ENCODE measurements around the gene SUGCT.

Gene SUGCT

DNA sequence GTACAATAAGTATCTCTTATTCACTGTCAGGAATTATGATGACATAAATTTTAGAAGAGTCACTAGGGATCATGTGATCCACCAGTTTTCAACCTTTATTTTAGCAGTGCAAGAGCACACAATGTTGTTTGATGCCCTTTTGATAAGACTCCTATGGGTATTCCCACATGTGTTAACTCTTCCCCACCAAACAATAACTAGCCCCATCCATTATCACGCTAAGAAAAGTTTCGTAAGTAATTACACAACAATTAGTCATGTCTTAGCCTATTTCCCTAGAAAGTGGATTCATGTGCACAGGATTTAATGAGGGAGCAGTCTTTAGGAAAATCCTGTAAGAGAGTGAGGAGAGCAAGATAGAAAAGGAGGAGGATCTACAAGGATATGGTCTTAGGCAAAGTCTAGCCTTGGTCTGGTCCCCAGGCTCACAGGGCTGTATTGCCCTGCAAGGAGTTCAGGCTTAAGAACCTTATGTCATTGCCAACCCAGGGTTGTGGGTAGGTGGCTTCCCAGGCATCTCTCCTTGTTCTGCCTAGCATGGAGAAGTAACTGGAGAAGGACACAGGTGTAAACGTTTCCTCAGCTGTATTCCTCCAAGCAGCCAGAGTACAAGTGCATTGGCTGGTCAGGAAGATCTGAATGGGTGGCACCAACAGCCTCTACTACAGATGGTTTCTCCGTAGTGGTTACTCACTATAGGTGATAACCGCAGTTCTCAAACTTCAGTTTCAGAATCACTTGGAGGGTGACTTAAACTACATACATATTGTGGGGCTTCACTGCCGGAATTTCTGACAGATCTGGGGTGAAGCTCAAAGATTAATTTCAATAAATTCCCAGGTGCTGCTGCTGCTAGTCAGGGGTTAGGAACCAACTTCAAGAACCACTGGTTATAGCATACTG is 574.5 kb downstream of the SUGCT start:
- TF ChIP-seq POLR2A (IDR thresholded peaks at IDR 0.05; ENCODE audit: low read depth, low read length) (no peak), TAF1 (IDR thresholded peaks at IDR 0.05; ENCODE audit: low read depth, low read length) (no peak), PAX5 (IDR thresholded peaks at IDR 0.05; ENCODE audit: insufficient read depth, low read length, severe bottlenecking) (no peak), SPI1 (IDR thresholded peaks at IDR 0.05; ENCODE audit: low read depth, low read length) (no peak), POU2F2 (IDR thresholded peaks at IDR 0.05; ENCODE audit: low read depth, low read length) (no peak), POLR2AphosphoS5 (IDR thresholded peaks at IDR 0.05; ENCODE audit: low read depth, low read length) (no peak)
- no peak for DNase-seq (ENCODE audit: insufficient read length, low spot score)
- no peak for FAIRE-seq

GRCh38 chr7:40711706-40712105 is 576.9 kb downstream of the SUGCT start:
- no peak for FAIRE-seq
- TF ChIP-seq POLR2AphosphoS5 (IDR thresholded peaks at IDR 0.05; ENCODE audit: low read depth, low read length): no peak
- no peak for TF ChIP-seq SPI1 (IDR thresholded peaks at IDR 0.05; ENCODE audit: low read depth, low read length)
- TF ChIP-seq POU2F2 (IDR thresholded peaks at IDR 0.05; ENCODE audit: low read depth, low read length): no peak
- TF ChIP-seq TAF1 (IDR thresholded peaks at IDR 0.05; ENCODE audit: low read depth, low read length): no peak
- TF ChIP-seq PAX5 (IDR thresholded peaks at IDR 0.05; ENCODE audit: insufficient read depth, low read length, severe bottlenecking): no peak
- no peak for TF ChIP-seq POLR2A (IDR thresholded peaks at IDR 0.05; ENCODE audit: low read depth, low read length)
- no peak for DNase-seq (ENCODE audit: insufficient read length, low spot score)

GRCh38 chr7:40714363-40715052 is 579.7 kb downstream of the SUGCT start:
- DNase-seq (ENCODE audit: insufficient read length, low spot score) (no peak), FAIRE-seq (no peak)
- no peak for TF ChIP-seq SPI1 (IDR thresholded peaks at IDR 0.05; ENCODE audit: low read depth, low read length)
- no peak for TF ChIP-seq TAF1 (IDR thresholded peaks at IDR 0.05; ENCODE audit: low read depth, low read length)
- no peak for TF ChIP-seq PAX5 (IDR thresholded peaks at IDR 0.05; ENCODE audit: insufficient read depth, low read length, severe bottlenecking)
- TF ChIP-seq POLR2A (IDR thresholded peaks at IDR 0.05; ENCODE audit: low read depth, low read length): no peak
- no peak for TF ChIP-seq POU2F2 (IDR thresholded peaks at IDR 0.05; ENCODE audit: low read depth, low read length)
- no peak for TF ChIP-seq POLR2AphosphoS5 (IDR thresholded peaks at IDR 0.05; ENCODE audit: low read depth, low read length)

DNA sequence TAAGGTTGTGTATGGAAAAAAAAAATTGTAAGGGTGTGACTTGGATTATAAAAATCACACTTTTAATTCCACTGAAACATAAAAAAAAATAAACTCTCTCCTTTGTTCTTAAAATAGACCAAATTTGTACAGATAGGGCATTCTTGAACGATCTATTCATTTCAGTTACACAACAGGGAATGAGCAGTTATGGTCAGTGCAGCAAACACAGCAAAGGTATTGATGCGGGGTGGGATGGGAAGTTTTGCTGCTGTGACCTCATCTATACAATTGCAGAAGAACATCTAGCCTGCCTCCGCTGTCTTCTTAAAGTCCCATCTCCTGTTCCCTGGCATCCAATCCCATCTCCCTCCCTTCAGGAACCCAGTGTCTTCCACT is 580.2 kb downstream of the SUGCT start:
- no peak for TF ChIP-seq PAX5 (IDR thresholded peaks at IDR 0.05; ENCODE audit: insufficient read depth, low read length, severe bottlenecking)
- no peak for TF ChIP-seq POLR2A (IDR thresholded peaks at IDR 0.05; ENCODE audit: low read depth, low read length)
- TF ChIP-seq SPI1 (IDR thresholded peaks at IDR 0.05; ENCODE audit: low read depth, low read length): no peak
- no peak for TF ChIP-seq TAF1 (IDR thresholded peaks at IDR 0.05; ENCODE audit: low read depth, low read length)
- no peak for TF ChIP-seq POLR2AphosphoS5 (IDR thresholded peaks at IDR 0.05; ENCODE audit: low read depth, low read length)
- no peak for TF ChIP-seq POU2F2 (IDR thresholded peaks at IDR 0.05; ENCODE audit: low read depth, low read length)
- no peak for FAIRE-seq
- no peak for DNase-seq (ENCODE audit: insufficient read length, low spot score)

- TF ChIP-seq PAX5 (IDR thresholded peaks at IDR 0.05; ENCODE audit: insufficient read depth, low read length, severe bottlenecking): no peak
- TF ChIP-seq POU2F2 (IDR thresholded peaks at IDR 0.05; ENCODE audit: low read depth, low read length): no peak
- no peak for TF ChIP-seq TAF1 (IDR thresholded peaks at IDR 0.05; ENCODE audit: low read depth, low read length)
- no peak for TF ChIP-seq POLR2AphosphoS5 (IDR thresholded peaks at IDR 0.05; ENCODE audit: low read depth, low read length)
- DNase-seq (ENCODE audit: insufficient read length, low spot score): no peak
- no peak for FAIRE-seq
These were observed 581.2 kb downstream of the SUGCT start for GRCh38 chr7:40716052-40716451.

GRCh38 chr7:40717242-40717641 is 582.4 kb downstream of the SUGCT start:
- DNase-seq (ENCODE audit: insufficient read length, low spot score) (no peak), FAIRE-seq (no peak)
- TF ChIP-seq SPI1 (IDR thresholded peaks at IDR 0.05; ENCODE audit: low read depth, low read length) (no peak), POLR2AphosphoS5 (IDR thresholded peaks at IDR 0.05; ENCODE audit: low read depth, low read length) (no peak), POLR2A (IDR thresholded peaks at IDR 0.05; ENCODE audit: low read depth, low read length) (no peak), PAX5 (IDR thresholded peaks at IDR 0.05; ENCODE audit: insufficient read depth, low read length, severe bottlenecking) (no peak), TAF1 (IDR thresholded peaks at IDR 0.05; ENCODE audit: low read depth, low read length) (no peak), POU2F2 (IDR thresholded peaks at IDR 0.05; ENCODE audit: low read depth, low read length) (no peak)

GRCh38 chr7:40720416-40720815 is 585.6 kb downstream of the SUGCT start:
- TF ChIP-seq POLR2A (IDR thresholded peaks at IDR 0.05; ENCODE audit: low read depth, low read length): no peak
- no peak for TF ChIP-seq POU2F2 (IDR thresholded peaks at IDR 0.05; ENCODE audit: low read depth, low read length)
- no peak for TF ChIP-seq SPI1 (IDR thresholded peaks at IDR 0.05; ENCODE audit: low read depth, low read length)
- TF ChIP-seq PAX5 (IDR thresholded peaks at IDR 0.05; ENCODE audit: insufficient read depth, low read length, severe bottlenecking): no peak
- DNase-seq (ENCODE audit: insufficient read length, low spot score) (no peak), FAIRE-seq (no peak)

DNA sequence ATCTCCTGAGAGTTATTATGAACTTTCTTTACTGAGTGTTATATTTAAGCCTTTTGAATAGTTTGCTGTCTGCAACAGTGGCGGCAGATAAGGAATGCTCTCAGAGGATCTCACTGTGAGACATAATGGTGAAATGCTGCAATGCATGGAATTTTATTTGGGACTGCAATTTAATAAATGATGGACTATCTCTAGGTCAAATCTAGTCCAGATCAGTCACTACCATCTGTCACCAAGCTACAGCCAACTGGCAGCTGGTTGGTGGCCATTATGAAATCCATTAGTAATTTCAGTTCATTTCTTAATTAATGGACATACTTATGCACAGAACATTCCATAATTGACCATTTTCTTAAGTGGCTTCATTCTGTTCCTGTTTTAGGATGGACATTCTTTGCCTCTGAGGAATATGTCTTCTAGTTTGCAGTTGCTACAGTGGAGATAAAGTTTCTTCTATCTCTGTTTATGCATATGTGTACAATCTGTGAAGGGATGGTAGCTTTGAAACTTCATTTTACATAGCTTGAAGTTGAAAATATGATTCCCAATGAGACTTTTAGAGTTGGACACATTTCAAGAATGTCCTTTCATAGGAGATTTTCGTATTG is 586.6 kb downstream of the SUGCT start:
- TF ChIP-seq POU2F2 (IDR thresholded peaks at IDR 0.05; ENCODE audit: low read depth, low read length) (no peak), SPI1 (IDR thresholded peaks at IDR 0.05; ENCODE audit: low read depth, low read length) (no peak), TAF1 (IDR thresholded peaks at IDR 0.05; ENCODE audit: low read depth, low read length) (no peak), POLR2AphosphoS5 (IDR thresholded peaks at IDR 0.05; ENCODE audit: low read depth, low read length) (no peak), POLR2A (IDR thresholded peaks at IDR 0.05; ENCODE audit: low read depth, low read length) (no peak), PAX5 (IDR thresholded peaks at IDR 0.05; ENCODE audit: insufficient read depth, low read length, severe bottlenecking) (no peak)
- no peak for DNase-seq (ENCODE audit: insufficient read length, low spot score)
- no peak for FAIRE-seq

GRCh38 chr7:40722242-40722641 is 587.4 kb downstream of the SUGCT start:
- no peak for FAIRE-seq

More at GRCh38 chr7:40722242-40722641, 587.4 kb downstream of the SUGCT start:
- DNase-seq (ENCODE audit: insufficient read length, low spot score): no peak
- TF ChIP-seq POLR2A (IDR thresholded peaks at IDR 0.05; ENCODE audit: low read depth, low read length) (no peak), PAX5 (IDR thresholded peaks at IDR 0.05; ENCODE audit: insufficient read depth, low read length, severe bottlenecking) (no peak), SPI1 (IDR thresholded peaks at IDR 0.05; ENCODE audit: low read depth, low read length) (no peak), POU2F2 (IDR thresholded peaks at IDR 0.05; ENCODE audit: low read depth, low read length) (no peak), TAF1 (IDR thresholded peaks at IDR 0.05; ENCODE audit: low read depth, low read length) (no peak), POLR2AphosphoS5 (IDR thresholded peaks at IDR 0.05; ENCODE audit: low read depth, low read length) (no peak)
